LoVo (cell line): Measurements from ENCODE around the gene WASF1.
"Not testable (repeated sequence)": the region's sequence is repeated elsewhere in the genome, so short reads cannot be mapped to it uniquely, and the experiment has no call there.

Experiments used
- DNase-seq: peaks from one replicate; pipeline ENCODE4 v3.0.0-alpha.2; 2016; ENCODE audit warnings: low spot score

Gene WASF1

DNA sequence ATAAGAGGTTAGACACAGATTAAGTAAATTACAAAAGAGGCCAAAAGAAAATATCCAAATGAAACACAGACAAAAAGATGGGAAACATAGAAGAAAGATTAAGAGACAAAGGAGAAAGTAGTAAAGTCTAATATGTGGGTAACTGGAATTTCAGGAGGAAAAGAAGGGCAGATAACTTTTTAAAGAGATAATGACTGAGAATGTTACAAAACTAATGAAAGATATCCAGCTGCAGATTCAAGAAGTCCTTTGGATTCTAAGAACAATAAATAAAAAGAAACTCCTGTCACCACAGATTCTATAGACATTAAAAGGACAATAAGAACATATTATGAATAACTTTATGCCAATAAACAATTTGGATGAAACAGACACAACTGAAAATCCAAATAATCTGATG lies 90.1 kb downstream of the WASF1 start:
- no peak for DNase-seq

DNA sequence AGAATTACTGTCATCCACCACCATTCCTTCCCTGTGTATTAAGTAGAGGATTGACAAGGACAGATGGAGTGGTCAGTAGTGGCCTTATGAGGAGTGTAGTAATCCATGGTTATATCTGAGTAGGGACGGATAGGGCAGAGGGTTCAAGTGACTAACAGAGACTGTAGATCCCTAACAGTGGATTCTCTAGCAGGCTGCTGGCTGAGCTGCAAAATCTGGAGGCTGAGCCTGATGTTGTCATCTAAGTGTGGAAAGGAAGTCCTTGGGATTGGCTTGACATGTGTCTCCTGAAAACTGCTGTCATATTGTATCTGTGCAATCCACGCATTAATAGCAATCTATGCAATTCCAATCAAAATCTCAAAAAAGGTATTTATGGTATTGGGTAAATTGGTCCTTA lies 94.2 kb downstream of the WASF1 start:
- no peak for DNase-seq

DNA sequence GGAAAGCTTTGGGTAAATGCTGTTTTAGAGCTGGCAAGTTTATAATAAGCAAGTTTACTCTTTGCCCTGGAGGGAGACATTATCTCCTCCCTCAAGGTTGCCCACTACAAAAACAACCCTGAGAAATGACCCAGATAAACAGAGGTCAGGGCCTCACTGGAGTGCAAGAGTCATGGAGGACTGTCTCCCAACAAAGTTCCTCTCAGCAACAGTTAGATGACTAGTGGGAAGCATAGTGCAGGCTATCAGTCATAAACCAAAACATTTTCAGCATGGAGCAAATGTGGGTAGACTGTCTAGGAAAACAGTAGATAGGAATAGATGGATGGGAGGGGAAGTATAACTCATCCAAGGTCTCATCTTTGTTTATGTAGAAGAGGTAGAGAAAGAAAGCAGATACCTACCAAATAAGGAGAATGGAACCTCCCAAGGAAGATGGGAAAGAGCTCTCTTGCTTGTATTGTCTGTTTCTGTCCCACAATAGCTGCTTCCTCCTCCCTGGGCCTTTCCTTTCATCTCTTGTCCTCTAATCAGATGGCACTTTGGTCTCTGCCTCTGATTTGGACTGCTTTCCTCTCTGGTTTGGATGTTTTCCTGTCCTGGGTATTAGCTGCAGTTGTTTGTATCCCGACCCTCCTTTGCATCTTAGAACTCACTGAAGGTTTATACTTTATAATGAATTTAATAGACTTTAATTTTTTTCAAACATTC lies 95.4 kb downstream of the WASF1 start:
- no peak for DNase-seq

- no peak for DNase-seq
These were observed 104.1 kb downstream of the WASF1 start for GRCh38 chr6:110075406-110075805.

DNA sequence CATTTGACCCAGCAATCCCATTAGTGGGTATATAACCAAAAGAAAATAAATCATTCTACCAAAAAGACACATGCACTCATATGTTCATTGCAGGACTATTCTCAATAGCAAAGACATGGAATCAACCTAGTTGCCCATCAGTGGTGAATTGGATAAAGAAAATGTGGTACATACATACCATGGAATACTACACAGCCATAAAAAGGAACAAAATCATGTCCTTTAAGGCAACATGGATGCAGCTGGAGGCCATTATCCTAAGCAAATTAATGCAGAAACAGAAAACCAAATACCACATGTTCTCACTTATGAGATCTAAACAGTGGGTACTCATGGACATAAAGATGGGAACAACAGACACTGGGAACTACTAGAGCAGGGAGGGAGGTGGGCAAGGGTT lies 106.0 kb downstream of the WASF1 start:
- not testable (repeated sequence) for DNase-seq

GRCh38 chr6:110068592-110068967 lies 110.9 kb downstream of the WASF1 start:
- DNase-seq, result no peak

- no peak for DNase-seq
These were observed 111.5 kb downstream of the WASF1 start for GRCh38 chr6:110067837-110068591.

DNA sequence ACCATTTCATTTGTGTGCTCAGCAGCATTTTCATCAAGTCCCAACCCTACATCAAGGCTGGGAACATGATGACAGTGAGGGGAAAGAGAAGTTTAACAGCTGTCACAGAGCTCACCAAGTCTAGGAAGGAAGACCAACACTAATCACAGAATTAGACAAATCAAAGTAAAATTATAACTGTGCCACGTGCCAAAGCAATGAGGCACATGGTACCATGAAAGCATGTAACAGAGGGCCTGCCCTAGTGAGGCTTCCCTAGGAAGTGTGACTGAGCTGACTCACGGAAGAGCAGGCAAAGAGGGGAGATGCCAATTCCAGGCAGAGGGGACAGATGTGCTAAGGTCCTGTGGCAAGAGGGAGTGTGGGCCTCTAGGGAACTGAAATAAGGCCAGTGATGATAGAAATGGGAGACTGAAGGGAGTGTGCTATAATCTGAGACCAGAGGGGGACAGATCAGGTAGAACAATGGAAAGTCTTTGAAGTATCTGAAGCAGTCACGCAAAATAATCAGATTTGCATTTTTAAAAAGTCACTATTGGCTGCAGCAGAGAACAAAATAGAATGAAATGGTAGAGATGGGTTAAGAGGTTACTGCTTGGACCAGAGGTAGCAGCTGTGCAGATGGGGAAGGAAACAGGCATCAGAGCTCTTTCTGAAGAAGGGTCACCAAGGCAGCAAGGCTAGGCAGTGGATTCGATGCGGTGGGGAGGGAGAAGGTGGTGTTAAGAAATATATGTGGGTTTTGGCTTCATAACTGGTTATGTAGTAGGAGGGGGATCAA lies 114.5 kb downstream of the WASF1 start:
- no peak for DNase-seq

GRCh38 chr6:110063594-110064263 lies 115.7 kb downstream of the WASF1 start:
- DNase-seq, result no peak

DNA sequence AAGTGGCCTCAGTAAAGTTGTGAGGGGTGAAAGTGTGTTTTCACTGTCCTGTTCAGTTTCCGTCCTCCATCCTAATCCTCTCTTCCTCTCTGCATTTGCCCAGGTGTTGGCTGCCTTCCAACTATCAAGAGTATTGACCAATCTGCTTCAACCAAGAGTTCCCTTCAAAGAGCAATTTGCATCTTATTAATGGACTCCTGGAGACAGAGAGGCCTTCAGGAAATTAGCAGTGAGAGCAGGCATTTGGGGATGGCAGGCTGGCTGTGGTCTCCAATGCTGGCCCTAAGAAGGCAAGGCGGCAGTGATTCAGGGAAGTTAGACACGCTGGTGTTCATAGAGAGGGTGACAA lies 124.1 kb downstream of the WASF1 start:
- no peak for DNase-seq

GRCh38 chr6:110054664-110055386 lies 124.6 kb downstream of the WASF1 start:
- no peak for DNase-seq

DNA sequence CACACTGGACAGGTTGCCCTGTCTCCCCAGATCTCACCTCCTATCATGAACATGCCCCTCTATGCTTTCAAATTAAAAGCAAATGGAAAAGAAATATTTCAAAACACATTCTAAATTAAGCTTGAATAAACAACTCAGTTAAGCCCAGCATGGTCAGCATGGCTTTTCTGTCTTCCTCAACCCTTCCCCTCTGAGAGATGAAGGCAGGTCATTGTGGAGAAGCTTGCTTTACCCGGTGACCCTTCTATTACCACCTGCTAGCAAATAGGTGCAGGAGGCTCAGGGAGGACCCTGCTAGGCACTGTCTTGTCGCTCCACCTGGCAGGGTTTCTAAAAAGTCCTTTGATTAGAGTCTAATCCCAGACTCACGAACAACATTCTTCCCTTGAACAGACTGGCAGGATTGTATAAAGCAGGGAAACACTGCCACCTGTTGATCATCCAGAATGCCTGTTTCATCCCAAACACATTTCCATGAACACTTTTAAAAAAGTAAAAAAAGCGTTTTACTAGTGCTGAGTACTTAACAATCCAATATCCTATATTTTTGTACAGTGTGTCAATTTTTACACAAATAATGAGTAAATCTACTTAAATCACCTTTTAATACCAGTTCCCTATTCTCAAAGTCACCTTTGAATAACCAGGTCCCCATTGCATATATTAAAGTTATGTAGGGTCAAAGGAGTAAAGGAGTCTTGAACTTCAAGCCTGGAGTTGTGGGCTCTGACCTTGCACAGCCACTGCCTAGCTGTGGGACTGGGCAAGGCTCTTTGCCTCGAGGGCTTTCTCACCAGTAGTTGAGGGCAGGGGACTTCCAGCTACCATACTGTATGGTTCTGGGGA lies 125.9 kb downstream of the WASF1 start:
- peak; percentile 53 for DNase-seq

DNA sequence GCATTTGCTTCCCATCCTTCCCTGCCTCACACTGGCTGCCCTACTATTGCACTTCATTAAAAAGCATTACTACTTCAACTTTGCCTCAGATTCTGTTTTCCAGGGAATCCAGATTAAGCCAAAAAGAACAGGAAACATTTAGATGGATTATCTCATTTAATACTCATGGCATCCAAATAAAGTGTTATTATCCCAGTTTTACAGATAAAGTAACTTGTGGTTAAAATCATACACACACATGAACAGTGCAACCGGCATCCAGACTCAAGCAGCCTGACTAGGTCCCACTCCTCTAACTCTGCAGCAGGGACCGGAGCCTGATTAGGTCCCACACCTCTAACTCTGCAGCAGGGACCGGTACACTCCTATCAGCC lies 129.0 kb downstream of the WASF1 start:
- DNase-seq, result no peak
